Amniotic epithelial cell (primary cell): ENCODE results near the gene FIGNL2.

Experiments used
- DNase-seq: peaks from one replicate; pipeline ENCODE4 v3.0.0-alpha.2; 2010; ENCODE audit warnings: low read depth

The FIGNL2 gene

GRCh38 chr12:51855586-51856428, 7.3 kb upstream of the FIGNL2 start:
- DNase-seq: peak; percentile 48

GRCh38 chr12:51852404-51853137, 4.1 kb upstream of the FIGNL2 start:
- DNase-seq: no peak

- DNase-seq: no peak
These were observed 3.1 kb upstream of the FIGNL2 start for GRCh38 chr12:51851413-51852124.

- DNase-seq: no peak
These were observed 2.4 kb upstream of the FIGNL2 start for GRCh38 chr12:51850965-51851299.

GRCh38 chr12:51850081-51850964, 1.8 kb upstream of the FIGNL2 start:
- no peak for DNase-seq

- no peak for DNase-seq
These were observed 570 bp upstream of the FIGNL2 start for GRCh38 chr12:51848841-51849735.

GRCh38 chr12:51847643-51848325, 734 bp downstream of the FIGNL2 start:
- DNase-seq: no peak

- no peak for DNase-seq
These were observed 1.4 kb downstream of the FIGNL2 start for GRCh38 chr12:51846911-51847642.

GRCh38 chr12:51846271-51846691, 2.2 kb downstream of the FIGNL2 start:
- DNase-seq: no peak

GRCh38 chr12:51845482-51845881, 3.0 kb downstream of the FIGNL2 start:
- DNase-seq: no peak

- DNase-seq: no peak
These were observed 3.7 kb downstream of the FIGNL2 start for GRCh38 chr12:51844854-51845253.

GRCh38 chr12:51841727-51842126, 6.8 kb downstream of the FIGNL2 start:
- DNase-seq: no peak

GRCh38 chr12:51840966-51841365, 7.6 kb downstream of the FIGNL2 start:
- DNase-seq: no peak

GRCh38 chr12:51839310-51839947, 9.1 kb downstream of the FIGNL2 start:
- no peak for DNase-seq

- DNase-seq: no peak
These were observed 9.8 kb downstream of the FIGNL2 start for GRCh38 chr12:51838762-51839161.

- DNase-seq: no peak
These were observed 10.5 kb downstream of the FIGNL2 start for GRCh38 chr12:51838036-51838435.

- DNase-seq: no peak
These were observed 11.2 kb downstream of the FIGNL2 start for GRCh38 chr12:51837286-51837685.

GRCh38 chr12:51836827-51837173, 11.7 kb downstream of the FIGNL2 start:
- DNase-seq: no peak
